ENCODE measurements around the gene ZNRF4. TPM values are rescaled to one million over a fixed set of nuclear protein-coding genes. Genes with fewer than 3 reads are reported as not detected.
"Not testable (repeated sequence)": the region's sequence is repeated elsewhere in the genome, so short reads cannot be mapped to it uniquely, and the experiment has no call there.

The ZNRF4 gene
- total and polyA plus RNA-seq, 7 experiments from 2014 or later, result not detected

DNA sequence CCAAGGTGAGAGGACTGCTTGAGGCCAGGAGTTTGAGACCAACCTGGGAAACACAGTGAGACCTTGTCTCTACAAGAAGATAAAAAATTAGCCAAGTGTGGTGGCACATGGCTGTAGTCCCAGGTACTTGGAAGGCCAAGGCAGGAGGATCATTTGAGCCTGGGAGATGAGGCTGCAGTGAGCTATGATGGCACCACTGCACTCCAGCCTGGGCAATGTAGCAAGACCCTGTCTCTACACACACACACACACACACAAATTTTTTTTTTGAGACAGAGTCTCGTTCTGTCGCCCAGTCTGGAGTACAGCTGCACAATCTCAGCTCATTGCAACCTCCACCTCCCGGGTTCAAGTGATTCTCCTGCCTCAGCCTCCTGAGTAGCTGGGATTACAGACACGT, 30.4 kb downstream of the ZNRF4 start:
- H3K9me3 Mint-ChIP-seq, result peaks cover 0 to 12% (median 6%) of the 10 kb centered on the region in 11 donors
- DNase-seq; POLR2A ChIA-PET; H3K4me1 ChIP-seq (ENCODE audit: control insufficient read depth in 2 of 2, insufficient read depth in 2 of 2, low read length in 2 of 2); H3K4me1 Mint-ChIP-seq; H3K27me3 ChIP-seq (ENCODE audit: control insufficient read depth in 2 of 2, insufficient read depth in 2 of 2, low read length in 2 of 2); ATAC-seq; H3K27ac Mint-ChIP-seq; H3K4me3 ChIP-seq (ENCODE audit: low read length); CTCF ChIA-PET; H3K36me3 Mint-ChIP-seq; H3K4me3 Mint-ChIP-seq; intact Hi-C loops (cut with micrococcal nuclease); H3K27ac ChIP-seq (ENCODE audit: low read depth, low read length); H3K36me3 ChIP-seq (ENCODE audit: control insufficient read depth in 2 of 3, insufficient read depth in 3 of 3, low read length in 3 of 3): not testable (repeated sequence)
- H3K9me3 ChIP-seq (ENCODE audit: control insufficient read depth in 2 of 3, low read length in 3 of 3), result peaks cover 0 to 11% (median 0%) of the 10 kb centered on the region in 3 experiments
- H3K27me3 Mint-ChIP-seq, result peaks cover 6 to 53% (median 44%) of the 10 kb centered on the region in 5 donors

DNA sequence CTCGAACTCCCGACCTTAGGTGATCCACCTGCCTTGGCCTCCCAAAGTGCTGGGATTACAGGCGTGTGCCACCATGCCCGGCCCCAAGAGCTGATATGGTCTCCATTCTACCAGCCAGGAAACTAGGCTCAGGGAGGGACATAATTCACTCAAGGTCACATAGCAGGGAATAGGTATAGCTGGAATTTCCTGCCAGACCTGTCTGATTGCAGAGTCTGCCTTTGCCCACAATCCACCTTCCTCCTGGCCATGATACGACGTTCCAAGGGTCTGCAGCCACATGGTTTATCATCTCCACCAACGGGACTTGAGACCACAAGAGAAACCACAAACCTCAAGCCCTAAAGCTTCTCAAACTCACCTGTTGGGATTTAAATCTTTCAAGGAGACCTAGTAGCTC, 32.0 kb downstream of the ZNRF4 start:
- Histone ChIP-seq H3K27ac (ENCODE audit: low read depth, low read length) (no peak overlapping the region), H3K27me3 (ENCODE audit: control insufficient read depth in 2 of 2, insufficient read depth in 2 of 2, low read length in 2 of 2) (no peaks in the 10 kb centered on the region), H3K4me1 (ENCODE audit: control insufficient read depth in 2 of 2, insufficient read depth in 2 of 2, low read length in 2 of 2) (no peaks in the 10 kb centered on the region), H3K9me3 (ENCODE audit: control insufficient read depth in 2 of 3, low read length in 3 of 3) (peaks cover 0 to 2% (median 0%) of the 10 kb centered on the region in 3 experiments), H3K36me3 (ENCODE audit: control insufficient read depth in 2 of 3, insufficient read depth in 3 of 3, low read length in 3 of 3) (no peaks in the 10 kb centered on the region), H3K4me3 (ENCODE audit: low read length) (no peak overlapping the region)
- DNase-seq (no peak), ATAC-seq (no peak)
- intact Hi-C loops (cut with micrococcal nuclease), result no loop called here
- POLR2A ChIA-PET, result no interaction called here
- Mint-ChIP-seq H3K4me1 (no peaks in the 10 kb centered on the region), H3K27ac (no peak overlapping the region), H3K36me3 (peaks cover 0 to 5% (median 0%) of the 10 kb centered on the region in 5 donors), H3K9me3 (peaks cover 0 to 7% (median 4%) of the 10 kb centered on the region in 11 donors), H3K4me3 (no peak overlapping the region), H3K27me3 (peaks cover 18 to 57% (median 50%) of the 10 kb centered on the region in 5 donors)
- CTCF ChIA-PET, result no interaction called here

DNA sequence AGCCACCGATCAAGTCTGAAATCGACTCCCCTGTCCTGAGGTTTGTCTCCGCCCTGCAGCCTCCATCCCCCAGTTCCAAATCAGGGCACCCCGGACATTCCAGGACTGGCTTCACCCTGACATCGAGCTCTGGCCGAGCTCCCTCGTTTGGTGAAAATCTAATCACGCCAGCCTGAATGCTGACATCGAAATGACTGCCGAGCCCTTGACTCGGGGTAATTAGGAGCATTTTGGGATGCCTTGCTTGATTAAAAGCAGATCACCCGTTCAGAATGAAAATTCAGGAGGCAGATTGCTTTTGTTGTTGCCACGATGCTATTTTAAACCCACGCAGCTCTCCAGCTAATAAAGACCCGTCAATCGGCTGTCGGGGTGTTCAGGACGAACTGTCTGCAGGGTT, 34.3 kb downstream of the ZNRF4 start:
- Mint-ChIP-seq H3K36me3 (no peaks in the 10 kb centered on the region), H3K9me3 (peaks cover 0 to 5% (median 0%) of the 10 kb centered on the region in 11 donors), H3K27me3 (peaks cover 19 to 69% (median 53%) of the 10 kb centered on the region in 5 donors), H3K4me3 (no peak overlapping the region), H3K27ac (no peak overlapping the region), H3K4me1 (no peaks in the 10 kb centered on the region)
- Histone ChIP-seq H3K27ac (ENCODE audit: low read depth, low read length) (no peak overlapping the region), H3K36me3 (ENCODE audit: control insufficient read depth in 2 of 3, insufficient read depth in 3 of 3, low read length in 3 of 3) (no peaks in the 10 kb centered on the region), H3K4me3 (ENCODE audit: low read length) (no peak overlapping the region), H3K9me3 (ENCODE audit: control insufficient read depth in 2 of 3, low read length in 3 of 3) (no peaks in the 10 kb centered on the region), H3K4me1 (ENCODE audit: control insufficient read depth in 2 of 2, insufficient read depth in 2 of 2, low read length in 2 of 2) (no peaks in the 10 kb centered on the region), H3K27me3 (ENCODE audit: control insufficient read depth in 2 of 2, insufficient read depth in 2 of 2, low read length in 2 of 2) (no peaks in the 10 kb centered on the region)
- ChIA-PET CTCF (no interaction called here), POLR2A (no interaction called here)
- no peak for DNase-seq
- no peak for ATAC-seq
- intact Hi-C loops (cut with micrococcal nuclease), result no loop called here

DNA sequence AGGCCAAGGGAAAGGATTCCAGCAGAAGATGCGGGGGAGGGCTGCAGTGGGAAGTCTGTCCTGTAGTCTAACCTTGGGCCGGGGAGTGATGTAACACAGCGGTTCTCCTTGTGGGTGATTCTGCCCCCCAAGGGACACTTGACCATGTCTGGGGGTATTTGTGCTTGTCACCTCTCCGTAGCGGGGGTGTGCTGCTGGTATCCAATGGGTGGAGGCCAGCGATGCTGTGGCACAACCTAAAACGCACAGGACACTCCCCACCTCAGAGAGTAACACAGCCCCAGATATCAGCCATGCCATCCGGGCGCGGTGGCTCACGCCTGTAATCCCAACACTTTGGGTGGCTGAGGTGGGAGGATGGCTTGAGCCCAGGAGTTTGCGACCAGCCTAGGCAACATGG, 36.3 kb downstream of the ZNRF4 start:
- Mint-ChIP-seq H3K36me3 (no peaks in the 10 kb centered on the region), H3K4me3 (no peak overlapping the region), H3K9me3 (peaks cover 0 to 5% (median 0%) of the 10 kb centered on the region in 11 donors), H3K27me3 (peaks cover 29 to 74% (median 63%) of the 10 kb centered on the region in 5 donors), H3K4me1 (no peaks in the 10 kb centered on the region), H3K27ac (no peak overlapping the region)
- H3K27me3 ChIP-seq (ENCODE audit: control insufficient read depth in 2 of 2, insufficient read depth in 2 of 2, low read length in 2 of 2), result no peaks in the 10 kb centered on the region
- no peaks in the 10 kb centered on the region for H3K9me3 ChIP-seq (ENCODE audit: control insufficient read depth in 2 of 3, low read length in 3 of 3)
- H3K4me1 ChIP-seq (ENCODE audit: control insufficient read depth in 2 of 2, insufficient read depth in 2 of 2, low read length in 2 of 2), result no peaks in the 10 kb centered on the region
- H3K27ac ChIP-seq (ENCODE audit: low read depth, low read length), result no peak overlapping the region
- ChIA-PET CTCF (no interaction called here), POLR2A (no interaction called here)
- intact Hi-C loops (cut with micrococcal nuclease), result no loop called here
- no peak for DNase-seq
- no peak for ATAC-seq
- H3K36me3 ChIP-seq (ENCODE audit: control insufficient read depth in 2 of 3, insufficient read depth in 3 of 3, low read length in 3 of 3), result no peaks in the 10 kb centered on the region
- H3K4me3 ChIP-seq (ENCODE audit: low read length), result no peak overlapping the region

DNA sequence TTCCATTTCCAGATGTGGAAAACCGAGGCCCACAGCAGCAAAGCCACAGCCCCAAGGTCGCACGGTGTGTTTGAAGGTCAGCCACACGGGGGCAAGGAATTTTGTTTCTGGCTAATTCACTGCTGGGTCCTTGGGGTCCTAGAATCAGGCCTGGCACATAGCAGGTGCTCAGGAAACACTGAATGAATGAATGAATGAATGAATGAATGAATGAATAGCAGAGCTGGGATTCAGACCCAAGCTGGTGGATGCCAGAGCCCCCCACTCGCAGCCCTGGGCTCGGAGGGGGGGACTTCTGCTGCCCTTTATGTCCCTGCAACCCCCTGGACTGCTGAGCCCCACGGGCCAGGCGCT, 37.0 kb downstream of the ZNRF4 start:
- ChIA-PET CTCF (interaction anchor here (0.6 kb wide), 1 partner anchor 1712 kb away, joined by 5 read pairs; no protein-coding TSS in a partner anchor), POLR2A (no interaction called here)
- intact Hi-C loops (cut with micrococcal nuclease), result no loop called here
- peaks cover 29 to 77% (median 67%) of the 10 kb centered on the region in 5 donors for H3K27me3 Mint-ChIP-seq
- no peaks in the 10 kb centered on the region for H3K9me3 ChIP-seq (ENCODE audit: control insufficient read depth in 2 of 3, low read length in 3 of 3)
- no peaks in the 10 kb centered on the region for H3K4me1 ChIP-seq (ENCODE audit: control insufficient read depth in 2 of 2, insufficient read depth in 2 of 2, low read length in 2 of 2)
- H3K4me3 ChIP-seq (ENCODE audit: low read length), result no peak overlapping the region
- peaks cover 0 to 9% (median 0%) of the 10 kb centered on the region in 11 donors for H3K9me3 Mint-ChIP-seq
- no peaks in the 10 kb centered on the region for H3K27me3 ChIP-seq (ENCODE audit: control insufficient read depth in 2 of 2, insufficient read depth in 2 of 2, low read length in 2 of 2)
- no peak overlapping the region for H3K4me3 Mint-ChIP-seq
- no peak overlapping the region for H3K27ac ChIP-seq (ENCODE audit: low read depth, low read length)
- H3K4me1 Mint-ChIP-seq, result no peaks in the 10 kb centered on the region
- ATAC-seq (no peak), DNase-seq (no peak)
- no peaks in the 10 kb centered on the region for H3K36me3 ChIP-seq (ENCODE audit: control insufficient read depth in 2 of 3, insufficient read depth in 3 of 3, low read length in 3 of 3)
- no peaks in the 10 kb centered on the region for H3K36me3 Mint-ChIP-seq
- H3K27ac Mint-ChIP-seq, result no peak overlapping the region

DNA sequence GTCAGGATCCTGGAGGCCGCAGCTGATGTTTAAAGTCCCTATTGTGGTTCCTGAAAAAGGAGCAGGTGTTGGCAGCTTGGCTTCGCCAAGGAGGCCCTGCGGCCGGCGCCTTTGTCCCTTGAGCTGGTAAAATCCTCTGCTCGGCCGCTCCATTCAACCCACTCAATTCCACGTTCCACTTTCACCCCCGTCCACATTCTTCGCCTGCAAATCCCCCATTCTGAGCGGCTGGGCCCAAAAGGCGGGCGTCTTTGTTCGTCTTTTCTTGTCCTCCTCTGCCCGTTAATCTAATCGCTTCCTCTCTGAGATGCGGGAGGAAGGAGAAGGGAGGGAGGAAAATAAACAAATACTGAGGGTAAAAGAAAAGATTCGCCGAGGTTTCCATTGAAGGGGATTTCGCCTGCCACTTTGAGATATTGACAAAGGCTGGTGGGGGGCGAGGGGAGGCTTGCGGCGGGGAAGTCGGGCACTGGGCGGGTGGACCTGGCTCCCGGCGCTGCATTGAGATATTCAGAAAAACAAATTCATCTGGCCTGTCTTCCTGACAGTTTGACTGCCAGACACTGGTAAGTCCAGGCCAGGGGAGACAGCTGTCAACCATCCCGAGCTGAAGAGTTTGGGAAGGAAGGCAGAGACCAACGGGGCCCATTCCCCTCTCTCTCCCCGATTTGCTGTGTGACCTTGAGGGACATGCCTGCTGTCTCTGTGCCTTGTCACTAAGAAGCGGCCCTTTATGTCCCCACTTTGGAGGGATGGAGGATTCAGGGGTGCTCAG, 37.6 kb downstream of the ZNRF4 start:
- ATAC-seq (no peak), DNase-seq (no peak)
- Mint-ChIP-seq H3K4me3 (no peak overlapping the region), H3K4me1 (no peaks in the 10 kb centered on the region), H3K27me3 (peaks cover 29 to 77% (median 69%) of the 10 kb centered on the region in 5 donors), H3K36me3 (no peaks in the 10 kb centered on the region), H3K27ac (no peak overlapping the region), H3K9me3 (peaks cover 0 to 13% (median 2%) of the 10 kb centered on the region in 11 donors)
- Histone ChIP-seq H3K4me3 (ENCODE audit: low read length) (no peak overlapping the region), H3K9me3 (ENCODE audit: control insufficient read depth in 2 of 3, low read length in 3 of 3) (no peaks in the 10 kb centered on the region), H3K36me3 (ENCODE audit: control insufficient read depth in 2 of 3, insufficient read depth in 3 of 3, low read length in 3 of 3) (no peaks in the 10 kb centered on the region), H3K4me1 (ENCODE audit: control insufficient read depth in 2 of 2, insufficient read depth in 2 of 2, low read length in 2 of 2) (no peaks in the 10 kb centered on the region), H3K27me3 (ENCODE audit: control insufficient read depth in 2 of 2, insufficient read depth in 2 of 2, low read length in 2 of 2) (no peaks in the 10 kb centered on the region), H3K27ac (ENCODE audit: low read depth, low read length) (no peak overlapping the region)
- intact Hi-C loops (cut with micrococcal nuclease), result no loop called here
- CTCF ChIA-PET, result no interaction called here
- POLR2A ChIA-PET, result no interaction called here

DNA sequence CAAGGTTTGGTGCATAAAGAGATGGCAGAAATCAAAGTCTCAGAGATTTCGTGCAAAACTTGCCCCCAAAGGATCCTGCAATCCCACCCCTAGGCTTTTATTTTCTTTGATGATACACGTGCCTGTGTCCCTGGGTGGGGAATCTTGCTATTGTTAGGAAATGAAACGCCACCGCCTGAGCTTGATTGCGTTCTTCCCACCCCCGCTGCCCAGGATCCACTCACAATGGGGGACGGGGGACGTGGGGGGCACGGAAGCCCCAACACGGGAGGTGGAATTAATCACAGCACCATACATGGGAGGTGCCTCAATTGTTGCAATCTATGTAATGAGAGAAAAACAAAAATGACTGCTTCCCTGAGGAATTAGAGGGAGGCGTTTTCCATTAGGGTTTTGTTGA, 39.6 kb downstream of the ZNRF4 start:
- Histone ChIP-seq H3K36me3 (ENCODE audit: control insufficient read depth in 2 of 3, insufficient read depth in 3 of 3, low read length in 3 of 3) (no peaks in the 10 kb centered on the region), H3K9me3 (ENCODE audit: control insufficient read depth in 2 of 3, low read length in 3 of 3) (peaks cover 0 to 6% (median 0%) of the 10 kb centered on the region in 3 experiments), H3K27me3 (ENCODE audit: control insufficient read depth in 2 of 2, insufficient read depth in 2 of 2, low read length in 2 of 2) (no peaks in the 10 kb centered on the region), H3K4me3 (ENCODE audit: low read length) (no peak overlapping the region), H3K4me1 (ENCODE audit: control insufficient read depth in 2 of 2, insufficient read depth in 2 of 2, low read length in 2 of 2) (no peaks in the 10 kb centered on the region), H3K27ac (ENCODE audit: low read depth, low read length) (no peak overlapping the region)
- Mint-ChIP-seq H3K27ac (no peak overlapping the region), H3K4me1 (no peaks in the 10 kb centered on the region), H3K36me3 (no peaks in the 10 kb centered on the region), H3K27me3 (peaks cover 29 to 76% (median 71%) of the 10 kb centered on the region in 5 donors), H3K9me3 (peaks cover 0 to 16% (median 6%) of the 10 kb centered on the region in 11 donors), H3K4me3 (no peak overlapping the region)
- DNase-seq (no peak), ATAC-seq (no peak)
- intact Hi-C loops (cut with micrococcal nuclease), result no loop called here
- ChIA-PET POLR2A (no interaction called here), CTCF (interaction anchor here (0.7 kb wide), 1 partner anchor 472 kb away, joined by 3 read pairs; no protein-coding TSS in a partner anchor)

Measured in naive thymus-derived CD4-positive, alpha-beta T cell (primary cell).